ENCODE measurements around the gene FAM163B.

Gene FAM163B

GRCh38 chr9:133647148-133647547 lies 38.0 kb upstream of the FAM163B start:
- H3F3A ChIP-seq (ENCODE audit: control insufficient read depth, insufficient read depth): no peaks in the 10 kb centered on the region
- no peaks in the 10 kb centered on the region for H4K20me1 ChIP-seq (ENCODE audit: control insufficient read depth, insufficient read depth, low read depth, low read length)
- H3K9me2 ChIP-seq (replicated peaks; ENCODE audit: control insufficient read depth, low read length): no peaks in the 10 kb centered on the region
- H3K36me3 ChIP-seq (ENCODE audit: control insufficient read depth, low read length): no peaks in the 10 kb centered on the region
- no peaks in the 10 kb centered on the region for H3K9me3 ChIP-seq (ENCODE audit: control insufficient read depth, insufficient read depth, low read length)
- peaks cover 9% of the 10 kb centered on the region; the same call in 1 of the 2 replicates for H3K27me3 ChIP-seq (ENCODE audit: control insufficient read depth, low read length)
- TF ChIP-seq CTCF (IDR thresholded peaks at IDR 0.05; ENCODE audit: low read depth, low read length, poor library complexity, severe bottlenecking) (no peak), EZH2phosphoT487 (IDR thresholded peaks at IDR 0.05; ENCODE audit: borderline replicate concordance, low read length) (no peak)
- no peak overlapping the region for H3K27ac ChIP-seq (ENCODE audit: low read depth, low read length)
- no peaks in the 10 kb centered on the region for H3K79me2 ChIP-seq (ENCODE audit: control insufficient read depth, low read length)
- no peak overlapping the region for H3K4me2 ChIP-seq (ENCODE audit: low read length)
- no peak overlapping the region for H3K4me3 ChIP-seq (ENCODE audit: low read length)
- H3K4me1 ChIP-seq (ENCODE audit: control insufficient read depth, low read length): no peaks in the 10 kb centered on the region

GRCh38 chr9:133645021-133645765 lies 36.0 kb upstream of the FAM163B start:
- Histone ChIP-seq H3F3A (ENCODE audit: control insufficient read depth, insufficient read depth) (no peaks in the 10 kb centered on the region), H3K4me3 (ENCODE audit: low read length) (no peak overlapping the region), H3K36me3 (ENCODE audit: control insufficient read depth, low read length) (no peaks in the 10 kb centered on the region), H3K4me1 (ENCODE audit: control insufficient read depth, low read length) (no peaks in the 10 kb centered on the region), H3K27ac (ENCODE audit: low read depth, low read length) (no peak overlapping the region), H3K4me2 (ENCODE audit: low read length) (no peak overlapping the region), H3K9me2 (replicated peaks; ENCODE audit: control insufficient read depth, low read length) (no peaks in the 10 kb centered on the region), H3K9me3 (ENCODE audit: control insufficient read depth, insufficient read depth, low read length) (no peaks in the 10 kb centered on the region), H3K79me2 (ENCODE audit: control insufficient read depth, low read length) (no peaks in the 10 kb centered on the region), H4K20me1 (ENCODE audit: control insufficient read depth, insufficient read depth, low read depth, low read length) (0 out of 2 replicates have a peak, but pooled peaks cover 2% of the 10 kb centered on the region), H3K27me3 (ENCODE audit: control insufficient read depth, low read length) (peaks cover 9% of the 10 kb centered on the region; the same call in 1 of the 2 replicates)
- TF ChIP-seq EZH2phosphoT487 (IDR thresholded peaks at IDR 0.05; ENCODE audit: borderline replicate concordance, low read length): no peak
- TF ChIP-seq CTCF (IDR thresholded peaks at IDR 0.05; ENCODE audit: low read depth, low read length, poor library complexity, severe bottlenecking): no peak

GRCh38 chr9:133643978-133644760 lies 35.0 kb upstream of the FAM163B start:
- no peak overlapping the region for H3K27ac ChIP-seq (ENCODE audit: low read depth, low read length)
- no peaks in the 10 kb centered on the region for H3K9me3 ChIP-seq (ENCODE audit: control insufficient read depth, insufficient read depth, low read length)
- H3F3A ChIP-seq (ENCODE audit: control insufficient read depth, insufficient read depth): no peaks in the 10 kb centered on the region
- H3K36me3 ChIP-seq (ENCODE audit: control insufficient read depth, low read length): no peaks in the 10 kb centered on the region
- H3K27me3 ChIP-seq (ENCODE audit: control insufficient read depth, low read length): peaks cover 6% of the 10 kb centered on the region; the same call in 1 of the 2 replicates
- no peaks in the 10 kb centered on the region for H3K9me2 ChIP-seq (replicated peaks; ENCODE audit: control insufficient read depth, low read length)
- no peak overlapping the region for H3K4me3 ChIP-seq (ENCODE audit: low read length)
- H3K4me2 ChIP-seq (ENCODE audit: low read length): no peak overlapping the region
- H4K20me1 ChIP-seq (ENCODE audit: control insufficient read depth, insufficient read depth, low read depth, low read length): 0 out of 2 replicates have a peak, but pooled peaks cover 3% of the 10 kb centered on the region
- no peaks in the 10 kb centered on the region for H3K79me2 ChIP-seq (ENCODE audit: control insufficient read depth, low read length)
- TF ChIP-seq EZH2phosphoT487 (IDR thresholded peaks at IDR 0.05; ENCODE audit: borderline replicate concordance, low read length) (no peak), CTCF (IDR thresholded peaks at IDR 0.05; ENCODE audit: low read depth, low read length, poor library complexity, severe bottlenecking) (no peak)
- H3K4me1 ChIP-seq (ENCODE audit: control insufficient read depth, low read length): no peaks in the 10 kb centered on the region

All from DOHH2 (cell line).